Adrenal gland (tissue), 12 donors: ENCODE results near the gene CTNND2. TPM values are rescaled to one million over a fixed set of nuclear protein-coding genes. Genes with fewer than 3 reads are reported as not detected.

ENCODE experiments used
- DNase-seq, 7 donors: peaks; one replicate each; pipeline ENCODE4 v3.0.0-alpha.2; 2019 to 2020
- H3K27ac ChIP-seq, 5 donors: fragments of 200-600 bp; sonication (generic) in 4 of 5; 1 replicate in 3 of 5; 2 replicates in 2 of 5; pipeline versions ENCODE4 v1.5.1 to v1.8.0; 2016 to 2020; ENCODE audit warnings: mild to moderate bottlenecking in 1 of 5
- H3K27me3 ChIP-seq: fragments of 200-600 bp; 2 replicates; pipeline ENCODE4 v1.8.0; 2021
- H3K36me3 ChIP-seq, 2 donors: fragments of 200-600 bp; replicated peaks in 1 of 2; 1 replicate in 1 of 2; 2 replicates in 1 of 2; pipeline versions ENCODE4 v1.5.1 to v1.8.0; 2018 to 2022
- H3K4me1 ChIP-seq, 2 donors: fragments of 200-600 bp; replicated peaks in 1 of 2; 1 replicate in 1 of 2; 2 replicates in 1 of 2; pipeline versions ENCODE4 v1.5.1 to v1.8.0; 2018 to 2021
- H3K4me3 ChIP-seq, 4 donors: fragments of 200-600 bp; sonication (generic) in 3 of 4; one replicate each; pipeline ENCODE4 v1.5.1; 2016 to 2018
- H3K9me3 ChIP-seq, 3 donors: fragments of 200-600 bp; sonication (generic) in 1 of 3; replicated peaks in 1 of 3; 1 replicate in 2 of 3; 2 replicates in 1 of 3; pipeline versions ENCODE4 v1.5.1 to v1.8.0; 2016 to 2021
- POLR2A ChIP-seq, 2 donors: fragments of 450-650 bp; IDR thresholded peaks; one replicate each; pipeline ENCODE4 v1.6.1; 2017; ENCODE audit warnings: antibody characterized with exemption in 2 of 2, mild to moderate bottlenecking in 2 of 2, moderate library complexity in 1 of 2
- WGBS, 4 donors: extraction: QIAGEN DNeasy Blood & Tissue Kit in 2 of 4; methylation state at CpG; one replicate each; pipeline versions ENCODE4 v1.1.5 to v1.1.7; 2013 to 2017; 5-methylcytosine and 5-hydroxymethylcytosine counted together
- intact Hi-C, 2 donors: fragments of 100-400 bp; cut with DNase I; formaldehyde crosslinking; loops; one replicate each; pipeline versions ENCODE4 v1.14.1 to v1.15.0; 2022 to 2023
- polyA plus RNA-seq, 3 donors: library from polyadenylated mRNA; stranded (reverse); fragments of 200-250 nt in 2 of 3; fragments of 350-450 nt in 1 of 3; fragmentation: Illumina TruSeq in 1 of 3; extraction: RNeasy Lipid Tissue Mini Kit (QIAGEN cat#74804) in 1 of 3; gene quantifications; one replicate each; pipeline ENCODE4 v1.2.3, GENCODE V29; 2013 to 2014
- total RNA-seq, 9 donors: library from RNA; depleted of rRNA in 4 of 9; stranded (reverse); fragments of >200 nt in 4 of 9; fragments of 120-200 nt in 1 of 9; fragmentation: NEBNext Ultra II Directional in 1 of 9; extraction: Animal tissue kit (Norgen Biotek cat#: 25700) in 1 of 9; gene quantifications; one replicate each; pipeline versions ENCODE4 v1.1.0 to v1.2.4, GENCODE V29; 2013 to 2023
- TF ChIP-seq, protein P1 (sequence below), 6 experiments: fragments of 450-650 bp in 4 of 6; fragments of 200-600 bp in 2 of 6; sonication (generic) in 1 of 6; IDR thresholded peaks; 1 replicate in 5 of 6; 2 replicates in 1 of 6; pipeline versions ENCODE4 v1.5.1 to v1.8.0; 2016 to 2021; ENCODE audit warnings: antibody characterized with exemption in 6 of 6, mild to moderate bottlenecking in 2 of 6, moderate library complexity in 1 of 6
- donor health status: healthy with polysubstance abuse.
- donor health status: Bipolar disorder and iron deficiency.
- donor health status: DM: yes; HTN: yes; CAD: no.
- donor health status: DM: no; HTN: no; CAD: no.
- donor health status: DM: no; HTN: no; CAD: no.
- donor health status: DM: yes; HTN: yes; CAD: no.

Gene CTNND2
- total and polyA plus RNA-seq, 12 donors: 0.34 to 4.2 (median 1.1) TPM; not detected in 1

DNA sequence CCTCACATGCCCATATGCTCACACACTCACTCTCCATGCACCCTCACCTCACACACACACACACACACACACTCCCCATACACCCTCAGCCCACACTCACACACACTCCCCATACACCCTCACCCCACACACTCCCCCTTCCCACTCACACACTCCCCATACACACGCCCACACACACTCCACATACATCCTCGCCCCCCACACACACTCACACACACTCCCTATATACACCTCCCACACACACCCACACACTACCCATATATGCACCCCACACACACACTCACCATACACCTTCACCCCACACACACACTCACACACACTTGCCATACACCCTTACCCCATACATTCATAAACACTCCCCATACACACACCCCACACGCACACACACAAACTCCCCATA, 592.5 kb downstream of the CTNND2 start:
- H3K9me3 ChIP-seq: no peaks in the 10 kb centered on the region
- no peaks in the 10 kb centered on the region for H3K27me3 ChIP-seq
- 85 to 89% (median 89%) methylated on average over 3 of the region's 3 CpGs for WGBS, 4 donors
- H3K4me3 ChIP-seq: no peak overlapping the region
- no peak overlapping the region for H3K27ac ChIP-seq
- H3K4me1 ChIP-seq: no peaks in the 10 kb centered on the region
- no peak for DNase-seq
- intact Hi-C loops: no loop called here
- TF ChIP-seq POLR2A (IDR thresholded peaks at IDR 0.05): no peak
- TF ChIP-seq, protein P1, sequence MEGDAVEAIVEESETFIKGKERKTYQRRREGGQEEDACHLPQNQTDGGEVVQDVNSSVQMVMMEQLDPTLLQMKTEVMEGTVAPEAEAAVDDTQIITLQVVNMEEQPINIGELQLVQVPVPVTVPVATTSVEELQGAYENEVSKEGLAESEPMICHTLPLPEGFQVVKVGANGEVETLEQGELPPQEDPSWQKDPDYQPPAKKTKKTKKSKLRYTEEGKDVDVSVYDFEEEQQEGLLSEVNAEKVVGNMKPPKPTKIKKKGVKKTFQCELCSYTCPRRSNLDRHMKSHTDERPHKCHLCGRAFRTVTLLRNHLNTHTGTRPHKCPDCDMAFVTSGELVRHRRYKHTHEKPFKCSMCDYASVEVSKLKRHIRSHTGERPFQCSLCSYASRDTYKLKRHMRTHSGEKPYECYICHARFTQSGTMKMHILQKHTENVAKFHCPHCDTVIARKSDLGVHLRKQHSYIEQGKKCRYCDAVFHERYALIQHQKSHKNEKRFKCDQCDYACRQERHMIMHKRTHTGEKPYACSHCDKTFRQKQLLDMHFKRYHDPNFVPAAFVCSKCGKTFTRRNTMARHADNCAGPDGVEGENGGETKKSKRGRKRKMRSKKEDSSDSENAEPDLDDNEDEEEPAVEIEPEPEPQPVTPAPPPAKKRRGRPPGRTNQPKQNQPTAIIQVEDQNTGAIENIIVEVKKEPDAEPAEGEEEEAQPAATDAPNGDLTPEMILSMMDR (IDR thresholded peaks at IDR 0.05): no peak
- H3K36me3 ChIP-seq: no peaks in the 10 kb centered on the region

DNA sequence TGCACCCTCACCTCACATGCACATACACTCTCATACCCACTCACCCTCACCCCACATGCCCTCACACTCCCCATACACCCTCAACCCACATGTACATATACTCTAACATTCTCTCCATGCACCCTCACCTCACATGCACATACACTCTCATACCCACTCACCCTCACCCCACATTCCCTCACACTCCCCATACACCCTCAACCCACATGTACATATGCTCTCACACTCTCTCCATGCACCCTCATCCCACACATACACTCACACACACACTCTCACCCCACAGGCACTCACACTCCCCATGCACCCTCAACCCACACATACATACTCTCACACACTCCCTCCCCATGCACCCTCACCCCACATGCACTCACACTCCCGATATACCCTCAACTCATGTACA, 593.0 kb downstream of the CTNND2 start:
- intact Hi-C loops: no loop called here
- H3K36me3 ChIP-seq: no peaks in the 10 kb centered on the region
- H3K27me3 ChIP-seq: no peaks in the 10 kb centered on the region
- DNase-seq: no peak
- no peak overlapping the region for H3K4me3 ChIP-seq
- WGBS, 4 donors: 85 to 87% (median 86%) methylated on average over 1 of the region's 1 CpG
- TF ChIP-seq, protein P1 (IDR thresholded peaks at IDR 0.05): no peak
- no peak for TF ChIP-seq POLR2A (IDR thresholded peaks at IDR 0.05)
- H3K4me1 ChIP-seq: no peaks in the 10 kb centered on the region
- H3K27ac ChIP-seq: no peak overlapping the region
- H3K9me3 ChIP-seq: no peaks in the 10 kb centered on the region

DNA sequence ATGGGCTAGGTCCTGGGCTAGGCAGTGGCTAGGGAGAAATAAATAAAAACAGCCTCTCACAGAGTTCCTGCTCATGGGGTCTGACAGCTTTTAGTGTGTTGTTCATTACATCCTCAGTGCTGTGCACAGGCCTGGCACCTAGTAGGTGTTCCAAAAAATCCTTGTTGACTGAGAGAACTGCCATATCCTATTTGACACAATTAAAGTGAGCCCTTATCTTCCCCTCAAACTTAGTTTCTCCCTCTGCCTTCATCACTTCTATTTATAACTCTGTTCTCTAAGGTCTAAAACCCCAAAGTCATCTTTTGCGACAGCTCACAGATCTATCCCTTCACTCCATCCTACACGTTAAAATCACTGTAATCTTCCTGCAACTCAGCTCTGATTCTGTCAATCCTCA, 594.1 kb downstream of the CTNND2 start:
- no peaks in the 10 kb centered on the region for H3K27me3 ChIP-seq
- intact Hi-C loops: no loop called here
- TF ChIP-seq POLR2A (IDR thresholded peaks at IDR 0.05): no peak
- TF ChIP-seq, protein P1 (IDR thresholded peaks at IDR 0.05): no peak
- no peaks in the 10 kb centered on the region for H3K36me3 ChIP-seq
- H3K4me3 ChIP-seq: no peak overlapping the region
- no peaks in the 10 kb centered on the region for H3K4me1 ChIP-seq
- H3K27ac ChIP-seq: no peak overlapping the region
- H3K9me3 ChIP-seq: no peaks in the 10 kb centered on the region
- 88 to 93% (median 91%) methylated on average over 2 of the region's 2 CpGs for WGBS, 4 donors
- no peak for DNase-seq

DNA sequence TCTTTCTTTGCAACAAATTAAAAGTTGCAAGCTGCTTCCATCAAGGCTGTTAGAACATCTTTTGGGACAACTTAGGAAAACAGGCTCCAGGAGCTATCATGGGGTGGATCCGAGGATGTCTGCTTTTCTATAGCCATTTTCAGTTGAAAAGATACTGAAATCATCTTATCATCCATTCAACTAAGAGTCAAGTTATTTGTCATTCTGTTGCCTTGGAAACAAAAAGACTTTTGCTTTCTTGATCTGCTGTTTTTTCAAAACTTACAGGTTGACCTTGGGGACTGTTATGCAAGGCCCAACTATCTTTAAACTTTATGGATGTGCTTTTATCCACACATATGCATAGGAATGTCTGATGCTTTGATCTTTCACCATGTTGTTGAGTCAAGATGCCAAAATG, 597.9 kb downstream of the CTNND2 start:
- intact Hi-C loops: no loop called here
- H3K27ac ChIP-seq: no peak overlapping the region
- H3K27me3 ChIP-seq: no peaks in the 10 kb centered on the region
- H3K9me3 ChIP-seq: no peaks in the 10 kb centered on the region
- DNase-seq: peak in 1 of 7 donors; percentile 25
- 47 to 56% (median 50%) methylated on average over 1 of the region's 1 CpG for WGBS, 4 donors
- no peaks in the 10 kb centered on the region for H3K36me3 ChIP-seq
- H3K4me3 ChIP-seq: no peak overlapping the region
- TF ChIP-seq POLR2A (IDR thresholded peaks at IDR 0.05): no peak
- TF ChIP-seq, protein P1 (IDR thresholded peaks at IDR 0.05): no peak
- no peaks in the 10 kb centered on the region for H3K4me1 ChIP-seq
